CD8-positive, alpha-beta memory T cell (primary cell): ENCODE measurements around the gene LHFPL3. TPM values are rescaled to one million over a fixed set of nuclear protein-coding genes. Genes with fewer than 3 reads are reported as not detected.

ENCODE experiments used
- CTCF ChIA-PET: fragments of 350-600 bp; sonication (Branson Sonifier 250); formaldehyde crosslinking; loops from one replicate; lab custom pipeline; 2021; ENCODE audit warnings: antibody characterized with exemption; lab: Charles Lee
- POLR2A ChIA-PET: fragments of 350-600 bp; sonication (Branson Sonifier 250); formaldehyde crosslinking; loops from one replicate; lab custom pipeline; 2021; ENCODE audit warnings: antibody characterized with exemption; lab: Charles Lee
- DNase-seq, 5 donors: peaks; one replicate each; pipeline versions ENCODE4 v3.0.0 to v3.0.0-alpha.2; 2020 to 2022; ENCODE audit warnings: mixed read lengths in 1 of 5
- H3K27ac ChIP-seq: one replicate; pipeline ENCODE4 v1.7.0; 2013; ENCODE audit warnings: low read depth, mild to moderate bottlenecking, low read length, moderate library complexity
- H3K27me3 ChIP-seq: 2 replicates; pipeline ENCODE4 v1.7.0; 2013; ENCODE audit warnings: low read length, mild to moderate bottlenecking; ENCODE audit not compliant: insufficient read depth, poor library complexity, severe bottlenecking
- H3K36me3 ChIP-seq: 2 replicates; pipeline ENCODE4 v1.7.0; 2013; ENCODE audit warnings: mild to moderate bottlenecking, low read length, moderate library complexity; ENCODE audit not compliant: insufficient read depth
- H3K4me1 ChIP-seq: 2 replicates; pipeline ENCODE4 v1.7.0; 2013; ENCODE audit warnings: mild to moderate bottlenecking, low read length, moderate library complexity; ENCODE audit not compliant: insufficient read depth
- H3K4me3 ChIP-seq: 2 replicates; pipeline ENCODE4 v1.7.0; 2013; ENCODE audit warnings: mild to moderate bottlenecking, low read length
- H3K9me3 ChIP-seq: 2 replicates; pipeline ENCODE4 v1.7.0; 2013; ENCODE audit warnings: mild to moderate bottlenecking, low read length
- H3K27ac Mint-ChIP-seq, 8 donors: one replicate each; pipeline ENCODE4 v1.8.0; 2020 to 2021; ENCODE audit warnings: mixed read lengths in 8 of 8, mild to moderate bottlenecking in 6 of 8, inconsistent platforms in 3 of 8, moderate library complexity in 3 of 8
- H3K27me3 Mint-ChIP-seq, 2 donors: one replicate each; pipeline ENCODE4 v1.8.0; 2020 to 2021; ENCODE audit warnings: mixed read lengths in 2 of 2, mild to moderate bottlenecking in 1 of 2, moderate library complexity in 1 of 2
- H3K36me3 Mint-ChIP-seq, 3 donors: one replicate each; pipeline ENCODE4 v1.8.0; 2020 to 2021; ENCODE audit warnings: mixed read lengths in 3 of 3, inconsistent platforms in 1 of 3, mild to moderate bottlenecking in 1 of 3
- H3K4me1 Mint-ChIP-seq, 3 donors: one replicate each; pipeline ENCODE4 v1.8.0; 2020 to 2021; ENCODE audit warnings: mixed read lengths in 3 of 3, inconsistent platforms in 1 of 3, mild to moderate bottlenecking in 1 of 3
- H3K4me3 Mint-ChIP-seq, 7 donors: one replicate each; pipeline ENCODE4 v1.8.0; 2020 to 2021; ENCODE audit warnings: mixed read lengths in 7 of 7, mild to moderate bottlenecking in 6 of 7, moderate library complexity in 4 of 7, inconsistent platforms in 2 of 7
- H3K9me3 Mint-ChIP-seq, 5 donors: one replicate each; pipeline ENCODE4 v1.8.0; 2020 to 2022; ENCODE audit warnings: mixed read lengths in 5 of 5, mild to moderate bottlenecking in 3 of 5, moderate library complexity in 2 of 5, inconsistent platforms in 1 of 5
- polyA plus RNA-seq: library from polyadenylated mRNA; unstranded; fragments of 300-500 nt; fragmentation: Illumina TruSeq; gene quantifications from one replicate; pipeline ENCODE4 v1.2.3, GENCODE V29; 2021
- total RNA-seq, 2 experiments: library from RNA; stranded (reverse); gene quantifications; one replicate each; pipeline ENCODE4 v1.2.3, GENCODE V29; 2021

The LHFPL3 gene
- total and polyA plus RNA-seq, 3 experiments from 2014 or later: not detected

DNA sequence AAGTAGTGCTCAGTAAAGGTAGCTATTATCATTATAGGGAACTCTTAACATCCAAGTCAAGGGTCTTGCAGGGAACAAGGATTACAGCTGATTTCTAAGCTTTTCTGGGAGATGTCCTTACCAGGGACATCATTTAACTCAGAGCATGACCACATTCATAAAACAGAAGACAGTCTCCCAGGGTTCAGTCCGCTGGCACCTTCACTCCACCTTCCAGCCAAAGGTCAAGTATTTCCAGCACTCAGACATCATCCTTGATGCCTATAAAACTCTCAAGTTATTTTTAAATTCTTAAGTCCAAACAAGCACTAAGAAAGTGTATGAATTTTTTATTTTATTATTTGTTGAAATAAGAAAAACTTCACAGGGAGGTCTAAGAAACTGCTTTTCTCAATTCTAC lies 565.9 kb downstream of the LHFPL3 start:
- Mint-ChIP-seq H3K27me3 (peaks cover 0 to 6% of the 10 kb centered on the region in 2 donors), H3K9me3 (no peaks in the 10 kb centered on the region), H3K27ac (no peak overlapping the region), H3K4me3 (no peak overlapping the region), H3K4me1 (peaks cover 4 to 5% (median 4%) of the 10 kb centered on the region in 3 donors), H3K36me3 (no peaks in the 10 kb centered on the region)
- ChIA-PET POLR2A (no interaction called here), CTCF (interaction anchor here (5.9 kb wide), 1 partner anchor 11 kb away, joined by 36 read pairs; no protein-coding TSS in a partner anchor)
- H3K9me3 ChIP-seq: no peaks in the 10 kb centered on the region
- no peaks in the 10 kb centered on the region for H3K27me3 ChIP-seq
- no peak overlapping the region for H3K4me3 ChIP-seq
- H3K4me1 ChIP-seq: no peaks in the 10 kb centered on the region
- H3K36me3 ChIP-seq: no peaks in the 10 kb centered on the region
- no peak overlapping the region for H3K27ac ChIP-seq
- no peak for DNase-seq

DNA sequence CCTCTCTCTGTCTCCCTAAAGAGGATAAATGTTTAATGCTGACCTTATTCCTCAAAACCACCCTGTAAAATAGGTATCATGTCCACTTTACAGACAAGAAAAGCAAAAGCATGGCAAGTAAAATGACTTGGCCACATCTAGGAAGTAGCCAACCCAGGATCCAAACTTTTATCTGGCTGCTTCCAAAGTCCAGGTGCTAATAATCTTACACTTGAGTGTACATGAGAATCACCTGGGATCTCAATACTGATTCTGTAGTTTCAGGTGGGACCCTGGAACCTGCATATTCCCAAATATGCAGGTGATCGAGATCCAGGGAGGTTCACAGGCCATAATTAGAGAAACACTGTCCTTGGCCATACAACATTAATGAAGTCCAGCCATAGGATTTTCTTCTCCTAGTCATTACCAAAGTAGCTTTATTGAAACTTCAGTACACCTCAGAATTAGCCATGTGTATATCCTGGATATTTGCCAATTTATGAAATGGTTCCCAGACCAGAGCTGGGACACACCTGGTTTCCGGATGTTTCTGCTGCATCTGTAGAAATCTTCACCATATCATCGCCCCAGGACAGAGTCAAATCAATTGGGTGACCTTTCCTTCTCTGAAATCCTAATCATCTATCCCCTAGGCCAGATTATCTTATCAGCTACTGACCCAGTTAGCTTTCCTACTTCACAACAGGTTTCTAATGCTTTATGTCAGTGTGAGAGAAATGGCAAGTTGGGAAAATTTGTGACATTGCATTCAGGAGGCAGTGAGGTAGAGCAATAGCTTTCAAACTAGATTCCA lies 566.5 kb downstream of the LHFPL3 start:
- H3K4me3 Mint-ChIP-seq: no peak overlapping the region
- Histone ChIP-seq H3K27me3 (no peaks in the 10 kb centered on the region), H3K9me3 (no peaks in the 10 kb centered on the region), H3K27ac (no peak overlapping the region), H3K4me3 (no peak overlapping the region), H3K36me3 (no peaks in the 10 kb centered on the region), H3K4me1 (no peaks in the 10 kb centered on the region)
- no peaks in the 10 kb centered on the region for H3K9me3 Mint-ChIP-seq
- peaks cover 4 to 5% (median 4%) of the 10 kb centered on the region in 3 donors for H3K4me1 Mint-ChIP-seq
- H3K36me3 Mint-ChIP-seq: no peaks in the 10 kb centered on the region
- H3K27me3 Mint-ChIP-seq: peaks cover 0 to 7% of the 10 kb centered on the region in 2 donors
- no peak overlapping the region for H3K27ac Mint-ChIP-seq
- CTCF ChIA-PET: interaction anchor here (5.9 kb wide), 1 partner anchor 12 kb away, joined by 36 read pairs; no protein-coding TSS in a partner anchor
- DNase-seq: no peak
- POLR2A ChIA-PET: no interaction called here

DNA sequence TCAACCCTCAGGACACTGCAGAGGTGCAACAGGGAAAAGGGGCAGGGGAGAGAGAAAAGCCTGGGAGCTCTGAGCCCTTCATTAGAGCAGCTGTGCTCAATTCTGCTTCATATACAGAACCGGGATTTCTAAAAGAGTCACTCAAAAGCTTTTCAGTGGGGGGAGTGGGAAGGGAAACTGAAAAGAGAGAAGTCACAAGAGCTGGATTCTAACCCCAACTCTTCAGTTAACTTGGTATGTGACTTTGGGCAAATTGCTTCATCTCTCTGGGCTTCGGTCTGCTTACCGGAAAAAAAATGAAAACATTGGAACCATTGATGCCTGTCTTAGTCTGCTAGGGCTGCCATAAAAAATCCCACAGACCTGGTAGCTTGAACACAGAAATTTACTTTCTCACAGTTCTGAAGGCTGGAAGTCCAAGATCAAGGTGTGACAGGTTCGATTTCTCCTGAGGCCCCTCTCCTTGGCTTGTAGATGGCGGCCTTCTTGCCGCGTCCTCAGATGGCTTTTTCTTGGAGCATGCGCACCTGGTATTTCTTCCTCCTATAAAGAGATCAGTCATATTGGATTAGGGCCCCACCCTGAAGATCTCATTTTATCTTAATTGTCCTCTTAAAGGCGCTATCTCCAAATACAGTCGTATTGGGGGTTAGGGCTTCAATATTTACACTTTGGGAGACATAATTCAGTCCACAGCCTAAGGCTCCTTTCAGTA lies 567.3 kb downstream of the LHFPL3 start:
- Histone ChIP-seq H3K9me3 (no peaks in the 10 kb centered on the region), H3K27ac (no peak overlapping the region), H3K27me3 (no peaks in the 10 kb centered on the region), H3K4me3 (no peak overlapping the region), H3K4me1 (no peaks in the 10 kb centered on the region), H3K36me3 (no peaks in the 10 kb centered on the region)
- DNase-seq: no peak
- peaks cover 0 to 7% of the 10 kb centered on the region in 2 donors for H3K27me3 Mint-ChIP-seq
- no peaks in the 10 kb centered on the region for H3K9me3 Mint-ChIP-seq
- no peak overlapping the region for H3K27ac Mint-ChIP-seq
- peaks cover 4 to 5% (median 4%) of the 10 kb centered on the region in 3 donors for H3K4me1 Mint-ChIP-seq
- ChIA-PET POLR2A (no interaction called here), CTCF (interaction anchor here (5.9 kb wide), 1 partner anchor 12 kb away, joined by 36 read pairs; no protein-coding TSS in a partner anchor)
- no peaks in the 10 kb centered on the region for H3K36me3 Mint-ChIP-seq
- H3K4me3 Mint-ChIP-seq: no peak overlapping the region

DNA sequence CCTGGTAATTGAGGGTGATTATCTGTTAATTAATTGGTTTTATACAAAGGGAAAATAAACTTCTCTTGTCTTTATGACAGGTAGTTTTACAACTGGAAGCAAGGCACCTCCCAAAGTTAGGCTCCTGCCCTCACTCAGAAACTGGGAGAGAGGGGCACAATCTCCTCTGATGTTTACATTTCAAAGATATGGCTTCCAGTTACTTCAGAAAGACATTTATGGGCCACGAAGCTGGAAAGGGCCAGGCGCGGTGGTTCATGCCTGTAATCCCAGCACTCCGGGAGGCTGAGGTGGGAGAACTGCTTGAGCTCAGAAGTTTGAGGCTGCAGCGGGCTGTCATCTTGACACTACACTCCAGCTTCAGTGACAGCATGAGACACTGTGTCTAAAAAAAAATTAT lies 570.0 kb downstream of the LHFPL3 start:
- CTCF ChIA-PET: interaction anchor here (1.0 to 1.7 kb wide), 2 partner anchors 15 to 16 kb away, joined by 3 to 6 read pairs; no protein-coding TSS in a partner anchor
- Histone ChIP-seq H3K27ac (no peak overlapping the region), H3K27me3 (no peaks in the 10 kb centered on the region), H3K4me1 (no peaks in the 10 kb centered on the region), H3K9me3 (no peaks in the 10 kb centered on the region), H3K4me3 (no peak overlapping the region), H3K36me3 (no peaks in the 10 kb centered on the region)
- POLR2A ChIA-PET: no interaction called here
- H3K4me3 Mint-ChIP-seq: no peak overlapping the region
- H3K36me3 Mint-ChIP-seq: no peaks in the 10 kb centered on the region
- peaks cover 5 to 10% of the 10 kb centered on the region in 2 donors for H3K27me3 Mint-ChIP-seq
- no peak for DNase-seq
- no peaks in the 10 kb centered on the region for H3K9me3 Mint-ChIP-seq
- H3K4me1 Mint-ChIP-seq: peaks cover 4 to 5% (median 4%) of the 10 kb centered on the region in 3 donors
- H3K27ac Mint-ChIP-seq: no peak overlapping the region

DNA sequence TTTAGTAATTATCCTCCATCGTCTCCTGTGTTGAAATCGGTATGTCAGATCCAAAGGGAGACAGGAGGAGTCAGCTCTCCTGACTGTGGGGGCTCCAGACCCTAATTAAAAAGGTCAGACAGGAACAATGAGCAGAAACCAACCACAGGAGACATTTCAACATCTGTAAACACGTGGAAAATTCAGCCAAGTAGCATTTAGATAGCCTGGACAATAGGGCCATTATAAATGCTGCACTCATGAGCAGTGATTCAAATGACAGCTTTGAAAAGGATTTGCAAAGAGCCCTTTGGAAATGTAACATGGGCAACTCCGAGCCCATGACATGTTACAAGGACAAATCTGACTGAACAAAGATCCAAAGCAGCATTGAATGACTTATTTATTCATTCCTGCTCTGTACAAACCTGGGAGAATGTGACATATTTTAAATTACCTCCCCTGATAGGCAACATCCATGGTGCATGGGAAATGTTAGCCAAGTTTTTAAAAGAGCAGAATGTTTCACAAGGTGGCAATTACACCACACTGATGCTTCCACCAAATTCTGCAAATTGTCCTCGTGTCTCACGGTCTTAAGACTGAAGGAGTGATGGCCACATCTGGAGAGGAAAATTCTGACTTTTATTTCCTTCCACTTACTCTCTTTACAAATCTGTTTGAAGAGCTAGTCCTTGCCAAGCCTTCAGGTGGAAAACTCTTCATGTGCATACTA lies 572.3 kb downstream of the LHFPL3 start:
- CTCF ChIA-PET: interaction anchor here (1.2 to 1.3 kb wide), 2 partner anchors 17 to 21 kb away, joined by 4 to 5 read pairs; no protein-coding TSS in a partner anchor
- no peak overlapping the region for H3K4me3 Mint-ChIP-seq
- Histone ChIP-seq H3K4me3 (no peak overlapping the region), H3K4me1 (no peaks in the 10 kb centered on the region), H3K36me3 (no peaks in the 10 kb centered on the region), H3K27me3 (no peaks in the 10 kb centered on the region), H3K27ac (no peak overlapping the region), H3K9me3 (no peaks in the 10 kb centered on the region)
- peaks cover 5 to 17% of the 10 kb centered on the region in 2 donors for H3K27me3 Mint-ChIP-seq
- POLR2A ChIA-PET: no interaction called here
- no peak for DNase-seq
- H3K4me1 Mint-ChIP-seq: peaks cover 4 to 5% (median 4%) of the 10 kb centered on the region in 3 donors
- H3K36me3 Mint-ChIP-seq: no peaks in the 10 kb centered on the region
- H3K27ac Mint-ChIP-seq: no peak overlapping the region
- no peaks in the 10 kb centered on the region for H3K9me3 Mint-ChIP-seq

DNA sequence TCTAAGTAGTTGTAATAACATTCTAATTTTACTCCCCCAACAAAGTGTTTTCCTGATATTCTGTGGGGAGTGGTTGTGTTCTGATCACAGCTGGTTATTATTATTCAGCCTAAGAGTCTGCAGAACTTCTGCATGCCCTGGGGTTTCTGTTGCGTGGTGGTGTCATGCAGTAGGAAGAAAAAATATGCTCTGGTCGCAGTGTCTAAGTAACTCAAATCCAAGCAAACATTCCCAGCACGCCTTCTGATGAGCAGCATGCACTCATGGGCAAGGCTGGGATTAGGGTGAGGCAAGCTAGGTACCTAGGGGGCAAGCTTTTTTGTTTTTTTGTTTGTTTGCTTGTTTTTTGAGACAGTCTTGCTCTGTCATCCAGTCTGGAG lies 572.8 kb downstream of the LHFPL3 start:
- Mint-ChIP-seq H3K27me3 (peaks cover 6 to 21% of the 10 kb centered on the region in 2 donors), H3K4me3 (no peak overlapping the region), H3K9me3 (no peaks in the 10 kb centered on the region), H3K36me3 (no peaks in the 10 kb centered on the region), H3K27ac (no peak overlapping the region), H3K4me1 (peaks cover 4 to 5% (median 4%) of the 10 kb centered on the region in 3 donors)
- no peaks in the 10 kb centered on the region for H3K4me1 ChIP-seq
- H3K36me3 ChIP-seq: no peaks in the 10 kb centered on the region
- CTCF ChIA-PET: interaction anchor here (1.2 to 1.3 kb wide), 2 partner anchors 18 to 22 kb away, joined by 4 to 5 read pairs; no protein-coding TSS in a partner anchor
- peaks cover 1% of the 10 kb centered on the region for H3K27me3 ChIP-seq
- POLR2A ChIA-PET: no interaction called here
- H3K9me3 ChIP-seq: no peaks in the 10 kb centered on the region
- H3K27ac ChIP-seq: no peak overlapping the region
- H3K4me3 ChIP-seq: no peak overlapping the region
- no peak for DNase-seq

DNA sequence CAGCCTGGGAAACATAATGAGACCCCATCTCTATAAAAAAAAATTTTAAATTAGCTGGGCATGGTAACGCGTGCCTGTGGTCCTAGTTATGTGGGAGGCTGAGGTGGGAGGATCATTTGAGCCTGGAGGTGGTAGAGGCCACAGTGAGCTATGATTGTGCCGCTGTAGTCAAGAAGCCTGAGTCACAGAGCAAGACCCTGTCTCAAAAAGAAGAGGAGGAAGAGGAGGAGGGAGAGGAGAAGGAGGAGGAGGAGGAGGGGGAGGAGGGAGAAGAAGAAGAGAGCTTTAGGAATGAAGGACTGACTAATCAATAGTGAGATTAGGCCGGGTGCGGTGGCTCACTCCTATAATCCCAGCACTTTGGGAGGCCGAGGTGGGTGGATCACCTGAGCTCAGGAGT lies 573.8 kb downstream of the LHFPL3 start:
- CTCF ChIA-PET: interaction anchor here (1.3 kb wide), 1 partner anchor 18 kb away, joined by 5 read pairs; no protein-coding TSS in a partner anchor
- POLR2A ChIA-PET: no interaction called here

More for the DNA sequence above, 573.8 kb downstream of the LHFPL3 start:
- H3K36me3 ChIP-seq: no peaks in the 10 kb centered on the region
- no peaks in the 10 kb centered on the region for H3K36me3 Mint-ChIP-seq
- H3K27ac ChIP-seq: no peak overlapping the region
- no peaks in the 10 kb centered on the region for H3K4me1 ChIP-seq
- H3K4me3 ChIP-seq: no peak overlapping the region
- no peak for DNase-seq
- H3K27ac Mint-ChIP-seq: no peak overlapping the region
- peaks cover 7% of the 10 kb centered on the region for H3K27me3 ChIP-seq
- peaks cover 6 to 27% of the 10 kb centered on the region in 2 donors for H3K27me3 Mint-ChIP-seq
- no peaks in the 10 kb centered on the region for H3K9me3 Mint-ChIP-seq
- no peak overlapping the region for H3K4me3 Mint-ChIP-seq
- no peaks in the 10 kb centered on the region for H3K9me3 ChIP-seq
- H3K4me1 Mint-ChIP-seq: peaks cover 2 to 3% (median 3%) of the 10 kb centered on the region in 3 donors
